WI38 (cell line): ENCODE data around the gene APAF1.

Experiments
- H3K4me3 ChIP-seq: 2 replicates; pipeline ENCODE4 v1.5.1; 2011; ENCODE audit warnings: low read depth, mild to moderate bottlenecking, control low read depth, low read length
- CTCF ChIP-seq: IDR thresholded peaks from 2 replicates; pipeline ENCODE4 v1.5.1; 2012; ENCODE audit warnings: low read depth, mild to moderate bottlenecking, control low read depth, low read length

APAF1 gene

GRCh38 chr12:98730412-98730811 is 85.3 kb downstream of the APAF1 start:
- no peak overlapping the region for H3K4me3 ChIP-seq
- TF ChIP-seq CTCF = no peak

GRCh38 chr12:98733667-98734350 is 88.7 kb downstream of the APAF1 start:
- H3K4me3 ChIP-seq = no peak overlapping the region
- TF ChIP-seq CTCF = no peak

- TF ChIP-seq CTCF = no peak
- H3K4me3 ChIP-seq = no peak overlapping the region
Observed at GRCh38 chr12:98735821-98736220, 90.7 kb downstream of the APAF1 start.

- H3K4me3 ChIP-seq = no peak overlapping the region
- no peak for TF ChIP-seq CTCF
Observed at GRCh38 chr12:98736352-98737321, 91.5 kb downstream of the APAF1 start.

- TF ChIP-seq CTCF = no peak
Observed at GRCh38 chr12:98737322-98737712, 92.2 kb downstream of the APAF1 start.

GRCh38 chr12:98738002-98738401 is 92.9 kb downstream of the APAF1 start:
- no peak overlapping the region for H3K4me3 ChIP-seq
- no peak for TF ChIP-seq CTCF

More at GRCh38 chr12:98737322-98737712, 92.2 kb downstream of the APAF1 start:
- no peak overlapping the region for H3K4me3 ChIP-seq

- TF ChIP-seq CTCF = no peak
- H3K4me3 ChIP-seq = no peak overlapping the region
Observed at GRCh38 chr12:98738539-98738938, 93.4 kb downstream of the APAF1 start.
